Stimulated activated CD8-positive, alpha-beta memory T cell treated with anti-CD3 and anti-CD28 coated beads, Interleukin-12 subunit alpha, Interleukin-12 subunit beta, amount 100 ng/mL, for 24 hours (primary cell): ENCODE data around the gene NLRC3.

Source experiments
- DNase-seq: peaks from one replicate; pipeline ENCODE4 v3.0.0-alpha.2; 2020; ENCODE audit errors: extremely low read depth

NLRC3 gene

GRCh38 chr16:3578610-3579551 lies 1.7 kb upstream of the NLRC3 start:
- DNase-seq: peak; percentile 30

DNA sequence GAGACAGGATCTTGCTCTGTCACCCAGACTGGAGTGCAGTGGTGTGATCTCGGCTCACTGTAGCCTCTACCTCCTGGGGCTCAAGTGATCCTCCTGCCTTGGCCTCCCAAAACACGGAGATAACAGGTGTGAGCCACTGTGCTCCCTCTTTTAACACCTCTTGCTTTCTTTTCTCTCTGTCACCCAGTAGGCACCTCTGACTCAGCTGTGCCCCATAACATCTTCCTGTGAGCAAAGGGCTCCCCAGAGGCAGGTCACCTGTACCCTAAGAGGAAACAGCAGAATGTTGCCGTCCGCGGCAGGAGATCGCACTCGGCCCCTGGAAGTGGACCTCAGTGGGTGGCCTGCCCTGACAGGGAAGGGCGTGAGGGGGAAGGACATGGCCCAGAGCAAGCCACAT lies 918 bp upstream of the NLRC3 start:
- no peak for DNase-seq

- DNase-seq: no peak
Observed at GRCh38 chr16:3576211-3576610, 992 bp downstream of the NLRC3 start.

DNA sequence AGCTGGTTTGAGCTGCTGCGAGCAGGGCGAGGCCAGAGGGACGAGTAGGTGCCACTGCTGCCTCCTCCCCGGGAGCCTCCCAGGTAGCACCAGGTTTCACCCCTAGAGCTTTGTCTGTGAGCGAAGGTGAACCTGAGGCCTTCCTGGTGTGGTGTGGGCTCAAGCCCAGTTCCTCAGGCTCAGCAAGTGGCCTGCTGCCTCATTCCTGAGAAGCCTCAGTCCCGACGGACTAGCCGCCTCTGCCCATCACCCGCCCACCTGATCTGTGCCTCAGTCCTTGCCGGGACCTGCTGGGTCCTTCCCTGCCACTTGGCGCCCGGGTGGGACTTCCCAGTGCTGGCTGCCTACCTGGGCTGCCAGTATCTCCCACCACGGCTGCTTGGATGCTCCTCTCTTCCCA lies 1.7 kb downstream of the NLRC3 start:
- DNase-seq: no peak

DNA sequence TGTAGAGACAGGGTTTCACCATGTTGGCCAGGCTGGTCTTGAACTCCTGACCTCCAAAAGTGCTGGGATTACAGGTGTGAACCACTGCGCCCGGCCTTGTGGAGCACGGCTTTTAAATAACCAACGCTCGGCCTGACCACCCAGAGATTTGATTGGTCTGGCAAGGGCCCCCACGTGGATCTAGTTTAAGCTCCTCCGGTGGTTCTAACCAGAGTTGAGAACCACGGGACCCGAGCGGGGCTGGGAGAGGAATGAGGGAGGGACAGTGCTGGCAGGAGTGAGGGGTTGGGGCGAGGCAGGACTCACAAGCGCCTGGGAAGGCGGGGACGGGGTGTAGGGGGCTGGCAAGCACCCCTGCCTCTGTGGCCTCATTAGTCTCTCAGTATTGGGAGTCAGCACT lies 3.0 kb downstream of the NLRC3 start:
- no peak for DNase-seq

- DNase-seq: no peak
Observed at GRCh38 chr16:3573146-3573815, 3.9 kb downstream of the NLRC3 start.

DNA sequence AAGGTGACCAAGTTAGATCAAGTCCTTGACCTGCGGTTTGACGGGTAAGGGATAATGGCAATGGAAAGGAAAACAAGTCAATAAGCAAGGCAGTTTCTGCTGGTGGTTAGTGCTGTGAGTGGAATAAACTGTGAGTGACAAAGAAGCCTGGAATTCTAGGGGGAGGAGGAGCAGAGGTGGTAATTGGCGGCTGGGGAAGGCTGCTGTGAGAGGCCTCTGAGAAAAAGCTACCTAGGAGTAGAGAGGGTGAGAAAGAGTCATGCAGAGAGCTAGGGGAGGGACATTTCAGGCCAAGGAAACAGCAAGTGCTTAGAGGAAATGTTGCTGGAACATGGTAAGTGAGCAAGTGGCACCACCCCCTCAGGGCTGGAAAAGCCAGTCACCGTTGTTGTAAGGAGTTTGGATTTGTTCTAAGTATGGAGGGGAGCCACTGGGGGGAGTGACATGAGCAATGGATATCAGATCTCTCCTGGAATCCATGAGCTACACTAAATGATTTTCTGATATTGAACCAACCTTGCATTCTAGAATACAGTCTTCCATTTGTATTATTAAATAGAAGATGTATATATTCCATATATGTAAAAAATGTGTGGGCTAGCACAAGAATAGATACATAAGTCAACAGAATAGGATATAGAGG lies 6.7 kb downstream of the NLRC3 start:
- no peak for DNase-seq

GRCh38 chr16:3569851-3570250 lies 7.4 kb downstream of the NLRC3 start:
- no peak for DNase-seq

DNA sequence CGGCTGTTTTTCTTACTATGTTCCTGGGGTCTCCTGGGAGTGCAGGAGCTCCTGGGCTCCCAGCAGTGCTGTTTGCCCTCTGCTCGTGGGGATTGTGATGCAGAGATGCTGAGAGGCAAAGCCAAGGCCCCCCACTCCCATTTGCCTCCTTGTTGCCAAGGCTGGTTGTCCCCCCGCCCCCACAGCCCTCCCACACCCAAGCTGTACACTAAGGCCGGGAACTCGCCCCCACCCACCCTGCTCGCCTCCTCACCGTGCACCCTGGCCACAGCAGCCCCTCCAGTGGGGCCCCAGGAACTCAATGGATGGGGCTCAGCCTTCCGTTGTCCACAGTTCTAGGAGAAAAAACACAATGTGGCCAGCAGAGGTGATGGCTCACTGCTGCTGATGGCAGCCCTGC lies 10.2 kb downstream of the NLRC3 start:
- DNase-seq: no peak

GRCh38 chr16:3564889-3565141 lies 12.4 kb downstream of the NLRC3 start:
- no peak for DNase-seq

DNA sequence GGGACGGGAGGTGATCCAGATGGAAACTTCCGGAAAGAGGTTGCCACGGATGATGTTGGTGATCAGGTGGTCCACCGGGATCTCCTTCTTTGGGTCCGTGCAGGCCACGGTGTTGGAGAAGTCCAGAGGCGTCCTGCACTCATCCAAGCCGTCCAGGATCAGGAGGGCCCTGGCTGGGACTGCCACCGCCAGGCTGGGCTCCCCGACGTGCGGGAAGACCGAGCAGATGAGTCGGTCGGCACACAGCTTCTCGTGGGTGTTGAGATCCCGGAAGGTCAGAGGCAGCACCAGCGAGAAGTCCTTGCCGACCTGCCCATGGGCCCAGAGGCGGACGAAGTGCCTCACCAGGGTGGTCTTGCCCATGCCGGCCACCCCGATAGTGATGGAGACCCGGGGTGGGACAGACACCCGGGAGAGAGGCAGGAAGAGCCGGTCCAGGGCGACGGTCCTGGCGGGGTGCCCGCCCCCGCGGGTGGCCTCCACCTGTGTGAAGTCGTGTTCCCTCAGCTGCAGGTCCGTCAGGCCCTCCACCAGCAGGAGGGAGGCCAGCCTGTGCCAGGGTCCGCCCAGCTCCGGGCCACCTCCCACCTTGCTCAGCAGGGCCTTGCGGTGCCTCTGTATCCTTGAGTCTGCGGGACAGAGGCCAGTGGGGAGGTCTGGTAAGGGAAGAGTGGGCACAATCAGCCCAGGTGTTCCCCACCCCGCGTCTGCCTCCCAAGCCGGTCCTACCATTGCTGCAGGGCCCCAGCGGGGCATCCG lies 12.9 kb downstream of the NLRC3 start:
- DNase-seq: no peak

- DNase-seq: no peak
Observed at GRCh38 chr16:3562914-3563480, 14.2 kb downstream of the NLRC3 start.

DNA sequence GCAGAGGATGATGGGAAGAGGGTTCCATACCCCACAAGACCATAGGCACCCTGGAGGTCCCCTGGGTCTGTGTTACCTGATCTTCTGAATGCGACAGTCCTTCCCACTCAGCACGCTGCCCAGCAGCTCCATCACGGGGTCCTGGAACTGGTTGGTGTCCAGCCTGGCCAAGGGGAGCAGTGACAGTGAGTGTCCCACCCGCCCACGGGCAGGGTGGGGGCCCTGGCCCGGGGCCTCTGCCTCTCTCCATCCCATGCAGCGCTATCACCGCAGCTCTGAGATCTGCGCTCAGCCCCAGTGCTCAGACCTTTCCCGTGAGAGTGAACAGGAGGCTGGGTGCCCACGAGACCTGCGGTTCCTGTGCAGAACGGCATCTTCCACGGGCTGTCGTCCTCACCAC lies 15.6 kb downstream of the NLRC3 start:
- DNase-seq: no peak

GRCh38 chr16:3554351-3554928 lies 22.8 kb downstream of the NLRC3 start:
- DNase-seq: no peak

- no peak for DNase-seq
Observed at GRCh38 chr16:3553138-3553923, 23.9 kb downstream of the NLRC3 start.

DNA sequence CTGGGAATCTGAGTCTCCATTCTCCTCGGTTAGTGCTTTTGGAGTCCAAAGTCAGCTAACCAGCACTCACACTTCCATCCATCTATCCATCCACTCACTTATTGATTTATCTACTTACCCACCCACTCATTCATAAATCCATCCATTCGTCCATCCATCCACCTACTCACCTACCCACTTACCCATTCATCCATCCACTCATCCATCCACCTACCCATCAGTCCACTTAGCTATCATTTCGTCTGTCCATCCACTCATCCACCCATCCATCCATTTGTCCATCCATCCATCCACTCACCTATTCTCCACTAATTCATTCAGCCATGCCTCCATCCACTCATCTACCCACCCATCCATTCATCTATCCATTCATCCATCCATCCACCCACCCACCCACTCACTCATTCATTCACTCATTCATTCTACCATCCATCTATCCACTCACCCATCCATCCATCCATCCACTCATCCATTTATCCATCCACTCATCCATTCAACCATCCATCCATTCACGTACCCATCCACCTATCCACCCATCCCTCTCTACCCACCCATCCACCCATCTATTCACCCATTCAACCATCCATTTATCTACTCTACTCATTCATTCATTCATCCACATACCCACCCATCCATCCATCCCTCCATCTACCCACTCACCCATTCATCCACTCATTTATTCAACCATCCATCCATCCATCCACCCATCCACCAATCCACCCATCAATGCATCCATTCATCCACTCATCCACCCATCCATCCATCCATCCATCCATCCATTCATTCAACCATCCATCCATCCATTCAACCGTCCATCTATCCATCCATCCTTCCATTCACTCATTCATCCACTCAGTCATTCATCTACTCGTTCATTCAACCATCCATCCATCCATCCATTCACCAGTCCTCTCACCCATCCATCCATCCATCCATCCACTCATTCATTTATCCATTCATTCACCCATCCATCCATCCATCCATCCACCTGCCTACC lies 26.1 kb downstream of the NLRC3 start:
- DNase-seq: no peak

- DNase-seq: no peak
Observed at GRCh38 chr16:3549906-3550305, 27.3 kb downstream of the NLRC3 start.

DNA sequence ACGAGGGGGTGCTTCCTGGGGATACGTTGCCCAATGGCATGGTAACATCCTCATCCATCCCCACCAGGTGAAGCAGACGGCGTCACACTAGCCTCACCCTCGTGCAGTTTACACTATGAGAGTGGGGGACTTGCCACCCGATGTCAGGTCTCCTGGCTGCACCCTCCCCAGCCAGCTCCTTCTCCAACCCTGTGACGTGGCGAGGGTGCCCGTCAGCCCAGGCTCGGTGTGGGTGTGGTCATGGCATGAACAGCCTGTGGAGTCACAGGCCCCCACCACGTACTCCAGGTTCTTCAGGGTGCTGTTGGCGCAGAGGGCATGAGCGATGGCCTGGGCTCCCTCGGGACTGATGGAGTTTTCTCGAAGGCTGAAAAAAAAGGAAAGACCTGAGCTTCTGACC lies 28.3 kb downstream of the NLRC3 start:
- DNase-seq: no peak

DNA sequence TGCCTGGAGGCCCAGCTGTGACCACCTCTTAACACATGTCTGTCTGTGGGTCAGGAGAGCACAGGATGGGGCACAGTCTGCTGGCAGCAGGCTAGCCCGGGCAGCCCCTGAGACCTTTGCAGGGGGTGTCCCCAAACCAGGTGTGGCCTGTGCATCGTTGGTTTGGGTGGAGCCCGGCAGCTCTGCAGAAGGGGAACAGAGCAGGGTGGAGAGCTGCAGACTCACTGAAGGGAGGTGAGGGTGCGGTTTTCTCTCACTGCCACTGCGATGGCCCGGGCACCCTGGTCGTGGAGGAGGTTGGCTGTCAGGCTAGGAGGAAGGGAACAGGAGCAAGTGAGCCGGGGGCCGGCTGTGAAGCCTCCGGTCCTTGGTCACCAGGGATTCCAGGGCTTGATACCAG lies 28.8 kb downstream of the NLRC3 start:
- DNase-seq: no peak
